ENCODE measurements around the gene LRRTM4.

- TF ChIP-seq, protein P1, sequence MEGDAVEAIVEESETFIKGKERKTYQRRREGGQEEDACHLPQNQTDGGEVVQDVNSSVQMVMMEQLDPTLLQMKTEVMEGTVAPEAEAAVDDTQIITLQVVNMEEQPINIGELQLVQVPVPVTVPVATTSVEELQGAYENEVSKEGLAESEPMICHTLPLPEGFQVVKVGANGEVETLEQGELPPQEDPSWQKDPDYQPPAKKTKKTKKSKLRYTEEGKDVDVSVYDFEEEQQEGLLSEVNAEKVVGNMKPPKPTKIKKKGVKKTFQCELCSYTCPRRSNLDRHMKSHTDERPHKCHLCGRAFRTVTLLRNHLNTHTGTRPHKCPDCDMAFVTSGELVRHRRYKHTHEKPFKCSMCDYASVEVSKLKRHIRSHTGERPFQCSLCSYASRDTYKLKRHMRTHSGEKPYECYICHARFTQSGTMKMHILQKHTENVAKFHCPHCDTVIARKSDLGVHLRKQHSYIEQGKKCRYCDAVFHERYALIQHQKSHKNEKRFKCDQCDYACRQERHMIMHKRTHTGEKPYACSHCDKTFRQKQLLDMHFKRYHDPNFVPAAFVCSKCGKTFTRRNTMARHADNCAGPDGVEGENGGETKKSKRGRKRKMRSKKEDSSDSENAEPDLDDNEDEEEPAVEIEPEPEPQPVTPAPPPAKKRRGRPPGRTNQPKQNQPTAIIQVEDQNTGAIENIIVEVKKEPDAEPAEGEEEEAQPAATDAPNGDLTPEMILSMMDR (IDR thresholded peaks at IDR 0.05): no peak
- TF ChIP-seq POLR2AphosphoS5 (IDR thresholded peaks at IDR 0.05; ENCODE audit: insufficient read depth in 1 of 2, low read depth in 1 of 2) (no peak), POLR2A (IDR thresholded peaks at IDR 0.05) (no peak)
Observed at GRCh38 chr2:77013953-77014352, 508.2 kb downstream of the LRRTM4 start.

Data from vagina (tissue), 2 donors.